Esophagus squamous epithelium (tissue), 5 donors: ENCODE data around the gene PDZRN3. TPM values are rescaled to one million over a fixed set of nuclear protein-coding genes. Genes with fewer than 3 reads are reported as not detected.
"Not testable (repeated sequence)": the region's sequence is repeated elsewhere in the genome, so short reads cannot be mapped to it uniquely, and the experiment has no call there.

Experiments
- DNase-seq: peaks from one replicate; lab custom pipeline; 2025; lab: John Stamatoyannopoulos, UW
- H3K27ac ChIP-seq, 4 donors: fragments of 200-600 bp; sonication (generic); one replicate each; pipeline ENCODE4 v1.5.1; 2016 to 2019; ENCODE audit warnings: mild to moderate bottlenecking in 1 of 4
- H3K27me3 ChIP-seq, 4 donors: fragments of 200-600 bp; sonication (generic); 1 replicate in 3 of 4; 2 replicates in 1 of 4; pipeline versions ENCODE4 v1.5.1 to v1.6.0; 2017 to 2021; ENCODE audit warnings: antibody characterized with exemption in 1 of 4
- H3K36me3 ChIP-seq, 3 donors: fragments of 200-600 bp; sonication (generic); one replicate each; pipeline ENCODE4 v1.5.1; 2016 to 2019
- H3K4me1 ChIP-seq, 3 donors: fragments of 200-600 bp; sonication (generic); one replicate each; pipeline ENCODE4 v1.5.1; 2017 to 2019
- H3K4me3 ChIP-seq, 4 donors: fragments of 200-600 bp; sonication (generic); 1 replicate in 3 of 4; 2 replicates in 1 of 4; pipeline ENCODE4 v1.5.1; 2016 to 2019; ENCODE audit warnings: mild to moderate bottlenecking in 2 of 4, moderate library complexity in 1 of 4
- H3K9me3 ChIP-seq, 3 donors: fragments of 200-600 bp; sonication (generic); one replicate each; pipeline ENCODE4 v1.5.1; 2016 to 2019
- POLR2A ChIP-seq, 4 donors: fragments of 450-650 bp; IDR thresholded peaks; one replicate each; pipeline ENCODE4 v1.6.1; 2017; ENCODE audit warnings: antibody characterized with exemption in 4 of 4, mild to moderate bottlenecking in 4 of 4, moderate library complexity in 3 of 4
- WGBS, 2 donors: methylation state at CpG; one replicate each; pipeline ENCODE4 v1.1.5; 2018; 5-methylcytosine and 5-hydroxymethylcytosine counted together
- intact Hi-C: fragments of 100-400 bp; cut with DNase I; formaldehyde crosslinking; loops from one replicate; pipeline ENCODE4 v1.15.0; 2022
- total RNA-seq, 4 donors: library from RNA; depleted of rRNA; stranded (reverse); fragments of >200 nt; gene quantifications; one replicate each; pipeline ENCODE4 v1.1.0, GENCODE V29; 2016
- TF ChIP-seq, protein P1 (sequence below), 6 experiments: fragments of 450-650 bp in 4 of 6; fragments of 200-600 bp in 2 of 6; sonication (generic) in 2 of 6; IDR thresholded peaks; one replicate each; pipeline ENCODE4 v1.5.1; 2016 to 2019; ENCODE audit warnings: antibody characterized with exemption in 6 of 6, mild to moderate bottlenecking in 4 of 6, moderate library complexity in 4 of 6
- donor health status: DM: yes; HTN: yes; CAD: no.

Gene PDZRN3
- total RNA-seq, 4 donors from 2014 or later, result 22.1 to 54.9 (median 38.9) TPM

DNA sequence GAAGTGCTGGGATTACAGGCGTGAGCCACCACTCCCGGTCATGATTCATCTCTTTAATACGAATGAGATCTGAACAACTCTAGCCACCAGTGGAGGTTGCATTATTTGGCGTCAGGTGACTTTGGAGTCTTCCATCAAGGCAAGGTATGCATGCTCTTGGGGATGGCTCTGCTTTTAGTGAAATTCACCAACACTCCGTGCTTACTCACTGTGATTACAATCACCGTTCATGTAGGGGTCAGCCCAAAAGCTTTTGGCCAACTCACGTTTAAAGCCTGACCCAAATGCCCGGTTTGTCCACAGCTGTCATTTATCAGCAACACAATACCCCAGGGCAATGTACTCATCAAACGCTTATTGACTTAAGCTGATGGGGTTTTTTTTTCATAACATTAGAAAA, 155.4 kb downstream of the PDZRN3 start:
- Histone ChIP-seq H3K4me1 (peaks cover 0 to 8% (median 3%) of the 10 kb centered on the region in 3 donors), H3K9me3 (no peaks in the 10 kb centered on the region), H3K27ac (no peak overlapping the region), H3K36me3 (no peaks in the 10 kb centered on the region), H3K4me3 (no peak overlapping the region), H3K27me3 (no peaks in the 10 kb centered on the region)
- TF ChIP-seq POLR2A (IDR thresholded peaks at IDR 0.05), result no peak
- TF ChIP-seq, protein P1, sequence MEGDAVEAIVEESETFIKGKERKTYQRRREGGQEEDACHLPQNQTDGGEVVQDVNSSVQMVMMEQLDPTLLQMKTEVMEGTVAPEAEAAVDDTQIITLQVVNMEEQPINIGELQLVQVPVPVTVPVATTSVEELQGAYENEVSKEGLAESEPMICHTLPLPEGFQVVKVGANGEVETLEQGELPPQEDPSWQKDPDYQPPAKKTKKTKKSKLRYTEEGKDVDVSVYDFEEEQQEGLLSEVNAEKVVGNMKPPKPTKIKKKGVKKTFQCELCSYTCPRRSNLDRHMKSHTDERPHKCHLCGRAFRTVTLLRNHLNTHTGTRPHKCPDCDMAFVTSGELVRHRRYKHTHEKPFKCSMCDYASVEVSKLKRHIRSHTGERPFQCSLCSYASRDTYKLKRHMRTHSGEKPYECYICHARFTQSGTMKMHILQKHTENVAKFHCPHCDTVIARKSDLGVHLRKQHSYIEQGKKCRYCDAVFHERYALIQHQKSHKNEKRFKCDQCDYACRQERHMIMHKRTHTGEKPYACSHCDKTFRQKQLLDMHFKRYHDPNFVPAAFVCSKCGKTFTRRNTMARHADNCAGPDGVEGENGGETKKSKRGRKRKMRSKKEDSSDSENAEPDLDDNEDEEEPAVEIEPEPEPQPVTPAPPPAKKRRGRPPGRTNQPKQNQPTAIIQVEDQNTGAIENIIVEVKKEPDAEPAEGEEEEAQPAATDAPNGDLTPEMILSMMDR (IDR thresholded peaks at IDR 0.05), result no peak
- WGBS, 2 donors, result 77 to 85% methylated on average over 7 to 9 of the region's 9 CpGs
- DNase-seq, result no peak
- intact Hi-C loops, result no loop called here

DNA sequence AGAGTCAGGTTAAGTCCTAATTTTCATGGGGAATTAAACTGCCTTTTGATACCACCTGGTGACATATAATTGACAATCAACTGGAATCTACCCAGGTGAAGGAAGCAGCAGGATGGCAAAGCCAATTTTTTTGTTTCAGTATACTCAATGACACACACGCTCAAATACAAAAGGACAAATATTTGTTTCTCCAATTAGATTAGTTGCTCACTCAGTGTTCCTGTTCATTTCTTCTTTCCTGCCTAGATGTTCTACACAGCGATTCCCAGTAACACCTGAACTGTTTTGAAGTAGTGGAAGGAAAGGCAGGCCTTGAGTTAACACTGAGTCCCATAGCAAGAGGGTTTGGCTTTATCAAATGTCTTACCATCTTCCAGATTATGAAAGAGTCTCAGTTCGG, 157.5 kb downstream of the PDZRN3 start:
- intact Hi-C loops, result no loop called here
- no peak for TF ChIP-seq POLR2A (IDR thresholded peaks at IDR 0.05)
- TF ChIP-seq, protein P1 (IDR thresholded peaks at IDR 0.05), result no peak
- DNase-seq, result no peak

DNA sequence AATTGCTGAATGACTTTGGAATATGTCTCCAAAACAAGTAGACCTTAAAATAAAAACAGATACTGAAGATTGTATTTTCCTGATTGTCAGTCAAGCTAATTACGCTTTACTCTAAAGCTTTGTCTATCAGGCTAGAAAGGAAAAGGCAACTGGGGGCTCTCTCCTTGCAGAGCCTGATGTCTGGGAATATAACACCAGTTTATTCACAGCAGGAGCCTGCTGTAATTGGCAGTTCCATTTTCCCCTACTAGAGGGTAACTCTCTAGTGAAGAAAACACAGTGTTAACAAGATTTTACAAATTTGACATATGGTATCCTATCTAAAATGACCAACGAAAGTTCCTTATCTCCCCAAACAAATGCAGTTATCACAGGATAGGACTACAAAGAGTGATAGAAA, 158.8 kb downstream of the PDZRN3 start:
- intact Hi-C loops, result no loop called here
- Histone ChIP-seq H3K4me3 (no peak overlapping the region), H3K4me1 (peaks cover 0 to 10% (median 2%) of the 10 kb centered on the region in 3 donors)

More for the DNA sequence above, 157.5 kb downstream of the PDZRN3 start:
- no peaks in the 10 kb centered on the region for H3K27me3 ChIP-seq
- no peaks in the 10 kb centered on the region for H3K36me3 ChIP-seq
- H3K27ac ChIP-seq, result no peak overlapping the region
- peaks cover 0 to 4% (median 3%) of the 10 kb centered on the region in 3 donors for H3K4me1 ChIP-seq
- H3K9me3 ChIP-seq, result no peaks in the 10 kb centered on the region
- no peak overlapping the region for H3K4me3 ChIP-seq
- WGBS, 2 donors, result 83 to 88% methylated on average over 3 of the region's 3 CpGs

DNA sequence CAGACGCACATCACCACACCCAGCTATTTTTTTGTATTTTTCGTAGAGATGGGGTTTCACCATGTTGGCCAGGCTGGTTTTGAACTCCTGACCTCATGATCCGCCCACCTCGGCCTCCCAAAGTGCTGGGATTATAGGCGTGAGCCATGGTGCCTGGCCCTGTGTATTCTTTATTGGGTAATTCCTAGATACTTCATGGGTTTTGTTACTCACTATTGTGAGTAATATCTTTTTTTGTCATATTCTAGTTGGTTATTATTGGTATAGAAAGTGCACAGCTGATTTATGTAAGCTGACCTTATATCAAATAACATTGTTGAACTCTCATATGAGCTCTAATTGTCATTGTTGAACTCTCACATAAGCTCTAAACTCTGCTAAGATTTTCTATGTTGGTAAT, 160.6 kb downstream of the PDZRN3 start:
- H3K36me3 ChIP-seq, DNase-seq, H3K27me3 ChIP-seq, intact Hi-C loops, H3K4me3 ChIP-seq, H3K9me3 ChIP-seq, H3K27ac ChIP-seq: not testable (repeated sequence)
- WGBS, 2 donors, result 77 to 83% methylated on average over 5 of the region's 5 CpGs
- peaks cover 0 to 13% (median 0%) of the 10 kb centered on the region in 3 donors for H3K4me1 ChIP-seq

More for the DNA sequence above, 158.8 kb downstream of the PDZRN3 start:
- TF ChIP-seq POLR2A (IDR thresholded peaks at IDR 0.05), result no peak
- TF ChIP-seq, protein P1 (IDR thresholded peaks at IDR 0.05), result no peak
- H3K27me3 ChIP-seq, result no peaks in the 10 kb centered on the region
- no peaks in the 10 kb centered on the region for H3K9me3 ChIP-seq
- DNase-seq, result no peak
- no peak overlapping the region for H3K27ac ChIP-seq
- 60 to 68% methylated on average over 2 of the region's 2 CpGs for WGBS, 2 donors
- H3K36me3 ChIP-seq, result no peaks in the 10 kb centered on the region

DNA sequence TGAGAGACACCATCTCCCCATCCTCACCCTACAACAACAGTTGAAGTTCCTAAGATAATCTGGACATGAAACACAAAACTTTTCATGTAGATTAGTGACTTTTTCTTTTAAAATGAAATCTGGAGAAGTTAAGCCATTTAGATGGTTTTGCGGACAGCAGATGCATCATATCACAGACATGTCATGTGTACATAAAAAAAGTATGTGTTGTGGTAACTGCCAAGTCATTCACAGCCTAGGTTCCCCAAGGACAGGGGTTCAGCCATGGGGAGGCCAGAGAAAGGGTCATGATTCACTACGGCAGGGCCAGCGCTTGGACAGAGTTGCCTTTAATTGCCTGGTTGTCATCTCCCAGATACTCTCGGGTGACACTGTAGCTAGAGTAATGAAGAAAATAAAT, 163.2 kb downstream of the PDZRN3 start:
- Histone ChIP-seq H3K9me3 (no peaks in the 10 kb centered on the region), H3K27ac (no peak overlapping the region), H3K4me3 (no peak overlapping the region), H3K36me3 (no peaks in the 10 kb centered on the region), H3K4me1 (peaks cover 0 to 13% (median 0%) of the 10 kb centered on the region in 3 donors), H3K27me3 (no peaks in the 10 kb centered on the region)
- 68 to 80% methylated on average over 4 of the region's 4 CpGs for WGBS, 2 donors
- intact Hi-C loops, result no loop called here
- no peak for DNase-seq
- TF ChIP-seq POLR2A (IDR thresholded peaks at IDR 0.05), result no peak
- TF ChIP-seq, protein P1 (IDR thresholded peaks at IDR 0.05), result no peak

DNA sequence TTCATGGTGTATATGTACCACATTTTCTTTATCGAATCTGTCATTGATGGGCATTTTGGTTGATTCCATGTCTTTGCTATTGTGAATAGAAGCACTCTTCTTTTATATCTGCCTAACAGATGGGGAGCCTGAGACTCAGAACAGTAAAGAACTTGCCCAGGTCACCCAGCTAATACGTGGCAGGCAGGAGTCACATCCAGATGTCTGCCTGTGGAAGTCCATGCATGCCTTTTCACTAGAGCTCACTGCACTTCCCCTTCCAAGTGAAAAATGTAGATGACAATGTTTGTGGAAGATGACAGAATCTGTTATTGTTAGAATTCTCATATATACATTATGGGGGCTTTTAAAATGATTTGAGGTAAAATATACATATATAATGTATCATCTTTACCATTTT, 165.0 kb downstream of the PDZRN3 start:
- intact Hi-C loops, result no loop called here
- Histone ChIP-seq H3K36me3 (no peaks in the 10 kb centered on the region), H3K4me1 (peaks cover 0 to 13% (median 0%) of the 10 kb centered on the region in 3 donors), H3K4me3 (no peak overlapping the region), H3K27me3 (no peaks in the 10 kb centered on the region), H3K9me3 (no peaks in the 10 kb centered on the region), H3K27ac (no peak overlapping the region)
- no peak for DNase-seq
- WGBS, 2 donors, result 77 to 94% methylated on average over 2 of the region's 2 CpGs
- TF ChIP-seq POLR2A (IDR thresholded peaks at IDR 0.05), result no peak
- TF ChIP-seq, protein P1 (IDR thresholded peaks at IDR 0.05), result no peak
